GM04503 (cell line): ENCODE measurements around the gene NT5M.

Source experiments
- DNase-seq: peaks from one replicate; pipeline ENCODE4 v3.0.0-alpha.2; 2012; ENCODE audit warnings: low read depth

NT5M gene

DNA sequence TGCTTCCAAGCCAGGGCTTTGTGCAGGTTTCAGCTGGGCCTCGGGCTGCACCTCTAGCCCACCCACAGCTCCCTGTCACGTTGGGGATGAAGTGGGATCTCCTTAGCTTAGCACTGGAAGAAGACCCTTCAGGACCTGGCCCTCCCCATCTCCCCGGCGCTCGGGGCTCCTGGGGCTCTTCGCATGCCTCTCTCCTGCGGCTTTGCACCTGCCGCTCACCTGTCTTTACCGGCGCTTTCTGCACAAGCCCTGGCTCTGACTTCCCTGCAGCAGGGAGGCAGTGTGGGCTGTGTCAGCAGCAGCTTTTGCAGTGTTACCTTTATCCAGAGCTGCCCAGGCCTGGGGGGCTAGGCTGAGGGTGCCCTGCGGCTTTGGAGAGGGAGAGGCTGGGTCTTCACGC, 52.3 kb downstream of the NT5M start:
- DNase-seq, result no peak

DNA sequence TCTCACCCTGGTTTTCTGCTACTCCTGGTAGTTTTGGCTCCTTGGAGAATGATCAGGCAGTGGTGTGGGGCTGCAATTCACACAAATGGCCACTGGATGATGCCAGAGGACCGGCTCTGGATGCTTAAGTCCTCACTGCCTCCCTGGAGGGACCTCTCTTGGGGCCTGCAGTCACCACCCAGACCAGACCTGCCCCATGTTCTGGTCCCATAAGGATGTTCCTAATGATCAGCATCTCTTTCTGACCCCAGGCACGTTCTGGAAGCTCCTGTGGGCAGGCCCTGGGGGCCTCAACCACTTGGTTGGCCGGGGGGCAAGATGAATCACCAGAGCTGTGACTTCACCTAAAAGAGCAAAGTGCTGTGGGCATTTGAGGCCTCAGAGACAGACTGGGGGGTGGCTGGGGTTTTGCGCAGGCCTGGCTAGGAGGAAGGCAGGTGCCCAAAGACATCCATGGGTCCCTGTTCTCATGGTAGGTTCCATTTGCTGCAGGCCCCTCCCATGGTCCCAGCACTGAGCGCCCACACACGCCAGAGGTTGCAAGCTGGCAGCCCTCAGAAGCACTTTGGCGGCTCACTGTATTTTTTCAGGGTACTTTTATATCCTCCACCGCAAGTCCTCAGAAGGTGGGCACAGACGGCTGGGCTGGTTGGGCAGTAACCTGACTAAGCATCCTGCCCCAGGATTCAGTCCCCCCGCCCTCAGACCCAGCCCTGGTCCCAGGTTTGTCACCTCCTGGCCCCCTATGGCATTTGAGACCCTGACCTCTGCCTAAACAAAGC, 53.2 kb downstream of the NT5M start:
- no peak for DNase-seq

DNA sequence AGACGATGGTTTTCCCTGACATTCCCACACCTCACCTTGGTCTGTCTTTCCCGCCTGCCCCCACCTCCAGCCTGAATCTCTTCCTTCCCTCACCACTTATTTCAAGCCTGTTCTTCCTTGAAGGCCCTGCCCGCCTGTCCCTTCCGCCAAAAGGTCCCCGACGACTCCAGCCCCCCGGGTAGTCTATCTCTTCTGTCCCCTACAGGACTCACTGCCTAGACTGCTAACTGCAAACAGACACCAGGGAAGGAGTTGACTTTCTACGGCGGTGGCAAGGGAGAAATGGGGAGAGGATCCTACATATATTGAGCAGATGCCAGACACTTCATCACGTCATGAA, 53.7 kb downstream of the NT5M start:
- no peak for DNase-seq

DNA sequence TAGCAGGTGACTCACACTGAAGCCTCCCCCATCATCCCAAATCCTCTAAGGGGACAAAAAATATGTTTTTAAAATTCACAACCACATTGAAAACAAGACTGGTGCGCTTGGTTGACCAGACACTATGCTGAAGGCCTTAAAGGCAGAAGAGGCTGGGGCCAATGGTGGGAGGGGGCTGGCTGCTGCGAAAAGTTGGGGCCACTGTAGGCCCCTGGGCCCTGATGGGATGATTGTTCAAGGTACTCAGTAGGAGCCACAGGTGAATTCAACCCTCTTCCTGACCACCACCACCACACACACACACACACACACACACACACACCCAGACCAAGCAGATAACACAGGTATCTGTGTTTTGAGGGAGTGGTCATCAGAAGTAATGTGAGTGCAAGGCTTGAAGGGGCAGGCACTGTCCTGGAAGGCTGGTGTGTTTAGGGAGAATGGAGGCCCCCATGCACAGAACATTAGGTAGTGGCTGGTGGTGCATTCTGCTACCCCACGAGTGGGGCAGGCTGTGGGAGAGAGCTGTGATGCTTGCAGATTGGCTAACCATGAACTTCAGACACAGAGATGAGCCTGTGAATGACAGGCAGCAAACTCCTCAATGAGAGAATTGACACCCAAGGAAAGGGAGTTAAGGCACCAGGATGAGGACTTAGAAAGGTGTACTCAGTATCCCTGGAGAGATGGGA, 55.0 kb downstream of the NT5M start:
- DNase-seq, result no peak

DNA sequence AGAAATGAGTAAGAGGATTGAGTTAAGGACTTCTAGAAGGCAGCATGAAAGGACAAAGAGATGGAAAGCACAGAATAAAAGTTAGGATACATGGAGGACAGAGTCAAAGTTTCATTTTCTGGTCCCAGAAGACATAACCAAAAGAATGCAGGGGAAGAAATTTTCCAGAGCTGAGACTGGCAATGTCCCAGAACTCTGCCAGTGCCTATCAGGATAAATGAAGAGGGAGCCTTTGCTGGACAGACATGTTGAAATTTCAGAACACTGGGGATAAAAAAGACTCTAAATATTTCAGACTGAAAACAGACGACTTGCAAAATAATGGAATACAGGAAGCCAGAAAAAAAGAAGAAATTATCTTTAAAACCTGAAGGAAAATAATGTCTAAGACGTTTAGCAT, 55.7 kb downstream of the NT5M start:
- DNase-seq, result no peak

DNA sequence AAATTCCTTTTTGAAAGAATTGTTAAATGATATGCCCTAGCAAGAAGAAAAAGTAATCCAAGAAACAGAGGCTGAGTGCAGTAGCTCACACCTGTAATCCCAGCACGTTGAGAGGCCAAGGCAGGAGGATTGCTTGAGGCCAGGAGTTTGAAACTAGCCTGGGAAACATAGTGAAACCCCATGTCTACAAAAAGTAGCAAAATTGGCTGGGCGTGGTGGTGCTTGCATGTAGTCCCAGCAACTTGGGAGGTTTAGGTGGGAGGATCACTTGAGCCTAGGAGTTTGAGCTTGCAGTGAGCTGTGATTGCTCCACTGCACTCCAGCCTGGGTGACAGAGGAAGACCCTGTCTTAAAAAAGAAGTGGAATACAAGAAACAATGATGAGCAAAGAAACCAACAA, 56.1 kb downstream of the NT5M start:
- no peak for DNase-seq

DNA sequence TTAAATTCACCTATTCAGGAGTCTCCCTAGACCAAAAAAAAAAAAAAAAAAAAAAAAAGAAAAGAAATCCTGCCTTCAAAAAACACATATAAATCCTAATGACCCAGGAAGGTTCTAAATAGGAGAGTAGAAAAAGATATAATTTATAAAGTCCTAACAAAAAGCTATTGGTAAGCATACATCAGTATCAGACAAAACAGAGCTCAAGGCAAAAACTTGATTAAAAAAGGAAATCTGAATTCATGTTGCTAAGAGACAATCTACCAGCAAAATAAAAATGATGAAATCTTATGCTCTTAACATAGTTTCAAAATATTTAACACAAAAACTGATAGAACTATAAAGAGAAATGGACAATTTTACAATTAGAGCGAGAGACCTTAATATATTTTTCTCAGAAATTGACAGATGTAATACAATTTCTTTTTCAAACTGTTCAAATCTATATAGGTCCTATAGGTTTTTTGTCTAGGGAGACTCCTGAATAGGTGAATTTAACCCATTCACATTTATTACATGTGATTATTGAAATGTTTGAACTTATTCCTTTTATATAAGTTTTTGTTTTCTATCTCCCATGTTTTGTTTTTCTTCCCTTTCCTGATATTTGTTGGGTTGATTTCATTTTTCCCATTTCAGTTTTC, 57.0 kb downstream of the NT5M start:
- no peak for DNase-seq

DNA sequence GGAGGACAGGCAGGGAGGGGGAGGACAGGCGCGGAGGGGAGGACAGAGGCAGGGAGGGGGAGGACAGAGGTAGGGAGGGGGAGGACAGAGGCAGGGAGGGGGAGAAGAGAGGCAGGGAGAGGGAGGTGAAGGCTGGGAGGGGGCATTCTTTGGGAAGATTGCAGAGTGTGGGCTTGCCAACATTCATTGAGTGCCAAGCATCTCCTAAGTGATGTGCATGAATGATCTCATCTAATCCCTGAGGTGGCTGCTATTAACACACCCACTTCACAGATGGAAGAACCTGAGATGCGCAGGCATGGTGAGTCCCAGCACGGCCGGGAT, 58.3 kb downstream of the NT5M start:
- no peak for DNase-seq

DNA sequence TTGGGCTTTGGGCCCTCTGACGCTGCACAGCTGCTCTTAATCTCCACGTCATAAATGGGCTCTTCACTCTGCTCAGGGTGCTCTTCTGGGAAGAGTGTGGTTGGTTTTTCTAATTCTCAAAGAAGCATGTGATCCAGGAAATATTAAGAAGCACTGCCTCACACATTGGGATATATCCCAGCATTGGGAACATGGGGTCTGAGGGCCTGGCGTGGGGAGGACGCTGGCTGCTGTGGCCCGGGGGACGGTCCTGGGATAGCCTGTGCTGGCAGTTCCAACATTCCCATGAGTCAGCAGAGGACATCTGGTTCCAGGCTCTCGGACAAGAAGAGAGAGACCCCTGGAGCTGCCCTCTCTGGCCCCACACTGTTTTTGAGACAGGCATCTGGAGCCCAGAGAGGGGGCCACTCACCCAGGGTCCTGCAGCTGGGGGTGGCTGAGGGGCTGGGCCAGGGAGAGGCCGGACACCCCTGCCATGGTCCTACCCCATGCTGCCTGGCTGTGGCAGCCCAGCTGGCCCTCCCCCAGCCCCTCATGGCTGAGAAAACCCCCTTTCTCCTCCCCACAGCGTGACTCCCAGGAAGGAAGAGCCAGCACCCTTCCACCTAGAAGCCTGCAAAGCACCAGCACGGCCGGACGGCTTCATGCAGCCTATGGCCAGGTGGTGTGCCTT, 58.8 kb downstream of the NT5M start:
- DNase-seq, result no peak

DNA sequence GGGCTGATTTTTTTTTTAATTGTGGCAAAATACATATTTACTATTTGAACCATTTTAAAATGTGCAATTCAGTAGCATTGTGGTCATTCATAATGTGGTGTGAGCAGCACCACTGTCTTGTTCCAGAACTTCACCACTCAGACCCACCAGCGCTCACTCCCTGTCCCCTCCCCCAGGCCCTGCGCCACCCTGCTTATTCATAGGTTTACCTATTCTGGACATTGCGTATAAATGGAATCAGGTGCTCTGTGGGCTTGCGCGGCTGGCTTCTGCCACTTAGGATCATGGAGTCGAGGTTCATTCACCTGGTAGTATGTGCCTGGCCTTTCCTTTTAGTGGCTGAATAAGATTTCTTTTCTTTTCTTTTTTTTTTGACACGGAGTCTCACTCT, 59.4 kb downstream of the NT5M start:
- no peak for DNase-seq

DNA sequence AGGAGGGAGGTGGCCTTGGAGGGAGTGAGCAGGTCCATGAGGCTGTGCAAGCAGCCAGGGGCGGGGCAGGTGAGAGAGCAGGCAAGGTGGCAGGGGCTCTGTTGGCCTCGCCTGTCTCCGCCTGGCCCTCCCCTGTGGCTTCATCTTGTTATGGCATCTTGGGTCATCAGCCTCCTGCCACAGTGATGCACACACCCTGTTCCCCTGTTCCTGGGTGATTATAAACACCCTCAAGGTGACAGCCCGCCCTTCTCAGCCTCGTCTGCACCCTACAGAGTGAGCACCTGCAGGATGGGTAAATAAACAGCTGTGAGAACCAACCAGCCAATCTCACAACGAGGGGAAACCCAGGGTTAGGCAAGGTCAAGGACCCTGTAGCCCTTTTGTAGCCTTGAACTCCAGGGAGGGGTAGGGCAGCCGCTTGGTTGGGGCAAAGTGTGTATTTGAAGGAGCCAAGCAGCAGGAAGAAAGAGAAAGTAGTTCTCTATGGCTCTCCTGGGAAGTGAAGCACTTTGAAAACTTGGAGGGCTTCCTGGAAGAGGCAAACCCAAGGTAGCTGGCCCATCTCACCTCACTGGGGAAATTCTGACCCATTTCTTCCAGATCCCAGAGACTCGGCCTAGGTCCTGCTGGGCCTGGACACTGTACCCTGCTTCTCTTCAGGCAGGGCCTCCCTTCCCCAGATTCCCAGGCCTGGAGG, 60.6 kb downstream of the NT5M start:
- no peak for DNase-seq

DNA sequence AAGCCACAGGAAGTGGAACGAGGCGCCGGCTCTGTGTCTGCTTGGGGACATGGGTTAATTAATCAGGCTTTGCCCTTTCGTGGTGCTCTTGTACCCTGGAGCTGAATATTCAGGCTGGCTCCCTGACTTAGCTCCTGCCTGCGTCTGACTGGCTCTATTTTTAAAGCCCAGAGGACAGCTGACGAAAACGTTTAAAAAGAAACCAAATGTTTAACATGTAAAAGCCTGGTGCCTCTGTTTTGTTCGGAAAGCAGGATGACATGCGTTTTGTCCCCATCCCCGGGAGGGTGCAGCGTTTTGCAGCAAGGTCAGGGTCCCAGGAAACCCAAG, 61.1 kb downstream of the NT5M start:
- DNase-seq, result no peak

DNA sequence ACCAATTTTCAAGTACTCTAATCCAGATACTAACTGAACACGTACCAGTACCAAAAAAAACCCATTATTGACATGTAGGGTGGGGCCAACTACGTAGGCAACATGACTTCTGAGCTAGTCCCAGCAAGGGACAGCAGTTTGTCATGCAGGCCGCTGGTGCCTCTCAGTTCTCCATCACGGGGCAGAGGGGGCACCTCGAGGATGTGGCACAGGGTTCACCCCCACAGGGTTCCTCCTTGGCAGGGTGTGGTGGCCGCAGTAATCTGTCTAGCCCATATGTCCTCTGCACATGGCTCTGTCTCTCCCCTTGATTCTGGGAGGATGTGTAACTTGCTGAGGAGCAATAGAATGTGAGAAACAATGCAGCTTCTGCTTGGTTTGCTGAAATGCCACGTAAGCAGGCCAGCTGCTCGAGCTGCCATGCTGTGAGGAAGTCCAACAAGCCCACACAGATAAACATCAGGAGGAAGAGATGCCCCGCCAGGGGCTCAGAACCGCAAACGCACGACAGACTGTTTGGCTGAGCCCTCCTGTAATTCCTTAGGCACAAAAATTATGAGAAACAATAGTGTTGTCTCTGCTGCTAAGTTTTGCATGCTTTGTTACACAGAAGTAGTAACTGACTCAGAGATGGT, 62.4 kb downstream of the NT5M start:
- DNase-seq, result no peak

DNA sequence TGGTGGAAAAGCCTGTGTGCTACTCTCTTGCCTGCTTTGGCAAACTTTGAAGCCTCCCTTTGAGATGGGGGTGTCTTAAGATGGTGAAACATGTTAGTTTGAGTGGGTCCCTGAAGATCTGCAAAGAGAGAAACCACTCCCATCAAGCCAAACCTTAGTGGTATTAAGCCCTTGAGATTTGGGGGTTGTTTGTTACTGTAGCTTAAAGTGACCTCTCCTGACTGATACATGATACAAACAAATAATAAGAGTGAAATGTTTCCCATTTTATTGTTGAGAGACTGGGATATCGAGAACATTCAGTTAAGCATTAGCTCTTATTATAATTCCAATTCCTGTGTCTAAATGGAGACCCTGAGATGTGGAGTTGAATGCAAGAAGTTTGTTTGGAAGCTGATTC, 63.1 kb downstream of the NT5M start:
- DNase-seq, result no peak

DNA sequence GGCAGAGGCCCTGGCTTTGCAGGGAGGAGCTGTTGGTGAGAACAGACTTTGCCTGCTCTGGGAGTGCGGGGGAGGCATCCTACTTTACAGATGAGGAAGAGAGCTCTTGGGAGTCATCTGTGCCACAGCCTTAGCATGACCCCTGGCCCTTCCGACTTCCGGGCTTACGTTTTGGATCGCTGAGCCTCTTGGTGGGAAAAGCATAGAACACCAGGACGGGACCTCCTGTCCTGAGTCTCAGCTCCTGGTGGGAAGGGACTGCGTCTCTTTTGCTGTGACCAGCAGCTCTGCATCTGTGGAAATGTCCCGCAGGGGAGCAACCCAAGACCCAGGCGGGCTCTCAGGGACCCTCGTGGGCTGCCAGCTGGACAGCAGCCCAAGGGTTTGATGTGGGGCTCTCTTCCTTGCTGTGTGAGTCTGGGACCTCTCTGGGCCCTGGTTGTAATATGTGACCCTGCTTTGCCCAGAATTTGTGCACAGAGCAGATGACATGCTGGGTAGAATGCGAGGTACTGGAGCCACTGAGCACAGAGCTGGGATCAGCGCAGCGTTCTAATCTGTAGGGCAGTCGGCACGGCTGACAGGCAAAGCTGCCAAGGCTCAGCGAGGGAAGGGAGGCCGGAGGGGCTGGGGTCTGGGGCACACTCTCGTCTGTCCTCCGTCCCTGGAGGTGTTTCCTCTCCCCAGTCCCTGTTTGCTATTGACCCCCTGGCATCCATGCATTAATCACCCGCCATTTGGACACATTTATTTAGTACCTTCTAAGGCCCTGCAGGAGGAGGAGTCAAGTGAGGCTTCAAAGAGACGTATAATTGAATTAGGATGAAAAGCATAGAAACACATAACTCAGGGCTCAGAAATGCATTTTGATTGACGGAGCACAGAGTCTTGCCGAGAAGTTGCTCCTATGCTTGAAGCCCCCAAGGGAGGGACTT, 64.0 kb downstream of the NT5M start:
- DNase-seq, result no peak

DNA sequence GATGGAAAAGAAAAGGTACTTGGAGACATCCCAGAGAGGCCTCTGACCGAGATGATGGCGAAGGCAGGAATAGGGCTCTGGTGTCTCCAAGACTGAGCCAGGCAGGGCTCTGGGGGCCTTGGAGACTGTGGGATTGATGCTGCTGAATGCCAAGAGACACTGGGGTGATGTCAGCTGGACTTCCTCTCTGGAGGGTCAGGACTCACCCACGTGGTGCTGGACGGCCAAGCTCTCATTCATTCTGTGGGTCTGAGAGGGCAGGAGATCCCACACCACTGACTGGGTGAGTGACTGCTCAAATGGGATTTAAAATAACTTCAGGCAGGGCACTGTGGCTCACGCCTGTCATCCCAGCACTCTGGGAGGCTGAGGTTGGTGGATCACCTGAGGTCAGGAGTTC, 64.8 kb downstream of the NT5M start:
- DNase-seq, result no peak

DNA sequence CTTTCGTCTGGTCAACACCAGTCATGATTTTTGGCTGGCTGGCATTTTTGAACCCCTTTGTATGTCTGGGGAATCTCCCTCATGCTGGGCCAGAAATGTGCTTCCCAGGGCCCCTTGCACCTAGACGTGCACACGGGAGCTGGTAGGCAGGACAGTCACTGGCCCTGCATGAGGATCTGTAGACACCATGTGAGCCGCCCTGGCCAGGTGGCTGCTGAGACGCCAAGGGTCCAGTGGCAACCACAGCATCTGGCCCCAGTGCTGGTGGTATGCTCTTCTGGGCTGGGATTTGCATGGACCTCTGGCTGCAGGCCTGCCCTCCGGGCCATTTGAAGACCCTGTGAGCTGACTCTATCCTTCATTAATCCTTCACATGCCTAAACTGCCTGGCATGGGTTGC, 67.5 kb downstream of the NT5M start:
- no peak for DNase-seq

DNA sequence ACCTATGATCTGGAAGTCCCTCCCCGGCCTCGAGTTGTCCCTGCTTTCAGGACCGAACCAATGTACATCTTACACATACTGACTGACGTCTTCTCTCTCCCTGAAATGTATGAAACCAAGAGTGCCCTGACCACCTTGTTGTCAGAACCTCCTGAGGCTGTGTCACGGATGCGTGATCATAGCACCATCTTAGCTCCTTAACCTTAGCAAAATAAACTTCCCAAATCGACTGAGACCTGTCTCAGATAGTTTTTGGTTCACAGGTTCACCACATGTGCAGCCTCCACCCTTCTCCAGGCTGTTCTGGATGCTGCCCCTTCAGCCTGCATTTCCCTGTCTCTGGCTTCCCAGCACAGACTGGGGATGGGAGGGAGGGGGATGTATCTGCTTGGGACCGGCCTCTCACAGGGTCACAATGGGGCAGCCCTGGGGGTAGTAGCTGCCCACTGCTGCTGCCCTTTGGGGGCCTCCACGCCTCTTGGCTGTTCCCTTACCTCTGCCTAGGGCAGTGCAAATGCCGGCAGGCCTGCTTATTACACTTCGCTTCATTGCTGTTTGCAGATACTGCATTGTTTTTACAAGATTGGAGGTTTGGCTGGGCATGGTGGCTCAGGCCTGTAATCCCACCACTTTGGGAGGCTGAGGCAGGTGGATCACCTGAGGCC, 69.8 kb downstream of the NT5M start:
- DNase-seq, result no peak

DNA sequence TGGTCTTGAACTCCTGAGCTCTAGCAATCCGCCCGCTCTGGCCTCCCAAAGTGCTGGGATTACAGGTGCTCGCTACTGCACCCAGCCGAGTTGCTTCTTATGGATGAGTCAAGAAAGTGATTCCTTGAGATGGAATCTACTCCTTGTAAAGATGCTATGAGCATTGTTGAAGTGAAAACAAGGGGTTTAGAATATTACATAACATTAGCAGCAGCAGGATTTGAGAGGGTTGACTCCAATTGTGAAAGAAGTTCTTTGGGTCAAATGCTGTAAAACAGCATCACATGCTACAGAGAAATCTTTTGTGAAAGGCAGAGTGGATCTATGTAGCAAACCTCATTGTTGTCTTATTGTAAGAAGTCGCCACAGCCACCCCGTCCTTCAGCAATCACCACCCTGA, 72.7 kb downstream of the NT5M start:
- no peak for DNase-seq

DNA sequence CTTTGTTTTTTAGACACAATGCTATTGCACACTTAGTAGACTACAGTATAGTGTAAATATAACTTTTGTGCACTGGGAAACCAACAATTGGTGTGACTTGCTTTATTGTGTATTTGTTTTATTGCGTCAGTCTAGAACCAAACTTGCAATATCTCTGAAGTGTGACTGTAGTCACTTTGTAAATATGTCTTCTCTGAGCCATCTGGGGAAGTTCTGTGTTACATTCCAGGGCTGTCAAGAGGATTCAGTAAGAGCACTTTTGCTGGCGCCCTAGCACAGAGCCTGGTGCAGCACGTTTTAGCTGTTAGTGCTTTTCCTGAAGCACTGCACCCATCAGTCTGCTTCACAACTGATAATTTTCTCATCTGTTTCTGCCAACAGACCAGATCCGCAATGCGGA, 73.2 kb downstream of the NT5M start:
- DNase-seq, result peak; percentile 51
